A673 (cell line): ENCODE measurements around the gene PRKAG2. TPM values are rescaled to one million over a fixed set of nuclear protein-coding genes. Genes with fewer than 3 reads are reported as not detected.

Experiments used
- BruUV-seq: library from RNA; stranded (reverse); fragments of 400-500 nt; replicated peaks from 2 replicates; lab custom pipeline; 2021; lab: Mats Ljungman, UMichigan
- CTCF ChIA-PET: fragments of 300-600 bp; sonication (Branson Sonifier 250); formaldehyde crosslinking; loops from one replicate; lab custom pipeline; 2022; ENCODE audit warnings: antibody characterized with exemption; lab: Charles Lee
- POLR2A ChIA-PET: fragments of 300-600 bp; sonication (Branson Sonifier 250); formaldehyde crosslinking; loops from one replicate; lab custom pipeline; 2022; ENCODE audit warnings: antibody characterized with exemption; ENCODE audit not compliant: low non-redundant PET; lab: Charles Lee
- DNase-seq: peaks from one replicate; pipeline ENCODE4 v3.0.0-alpha.2; 2015; ENCODE audit warnings: low spot score
- H3K27ac ChIP-seq: fragments of 200-600 bp; sonication (generic); 2 replicates; pipeline ENCODE4 v1.5.1; 2016; ENCODE audit warnings: mixed run types, low read depth, mild to moderate bottlenecking, mixed read lengths, antibody characterized with exemption, low read length; ENCODE audit not compliant: poor library complexity, severe bottlenecking
- H3K27me3 ChIP-seq: fragments of 200-600 bp; sonication (generic); replicated peaks from 2 replicates; pipeline ENCODE4 v1.6.1; 2017; ENCODE audit warnings: mixed run types, low read depth, mild to moderate bottlenecking, mixed read lengths, antibody characterized with exemption, low read length; ENCODE audit not compliant: insufficient read depth, poor library complexity
- H3K36me3 ChIP-seq: fragments of 200-600 bp; sonication (generic); 2 replicates; pipeline ENCODE4 v1.6.1; 2016; ENCODE audit warnings: mixed run types, mild to moderate bottlenecking, mixed read lengths, antibody characterized with exemption, low read length; ENCODE audit not compliant: insufficient read depth, poor library complexity, severe bottlenecking
- H3K4me1 ChIP-seq: fragments of 200-600 bp; sonication (generic); 2 replicates; pipeline ENCODE4 v1.6.1; 2017; ENCODE audit warnings: mixed run types, mild to moderate bottlenecking, mixed read lengths, antibody characterized with exemption, low read length; ENCODE audit not compliant: insufficient read depth, poor library complexity, severe bottlenecking
- H3K4me3 ChIP-seq: fragments of 200-600 bp; sonication (generic); 2 replicates; pipeline ENCODE4 v1.5.1; 2016; ENCODE audit warnings: low read depth, mixed run types, mild to moderate bottlenecking, mixed read lengths, low read length; ENCODE audit not compliant: poor library complexity, severe bottlenecking
- H3K9me3 ChIP-seq: fragments of 200-600 bp; sonication (generic); 2 replicates; pipeline ENCODE4 v1.6.1; 2016; ENCODE audit warnings: mixed run types, low read depth, mild to moderate bottlenecking, mixed read lengths, antibody characterized with exemption, low read length; ENCODE audit not compliant: poor library complexity, severe bottlenecking
- EZH2 ChIP-seq: fragments of 200-600 bp; sonication (generic); IDR thresholded peaks from 2 replicates; pipeline ENCODE4 v1.6.1; 2017; ENCODE audit warnings: borderline replicate concordance, low read depth, mild to moderate bottlenecking, mixed read lengths, antibody characterized with exemption, low read length; ENCODE audit not compliant: poor library complexity, severe bottlenecking
- intact Hi-C: fragments of 100-400 bp; cut with micrococcal nuclease; formaldehyde crosslinking; loops from one replicate; pipeline ENCODE4 v1.10.0; 2022; ENCODE audit not compliant: unreplicated experiment
- total RNA-seq: library from RNA; stranded (reverse); gene quantifications from 2 replicates; pipeline ENCODE4 v1.2.3, GENCODE V29; 2021
- TF ChIP-seq, protein P1 (sequence below): fragments of 300-800, 200-600 bp; sonication (generic); conservative IDR thresholded peaks from 2 replicates; pipeline ENCODE4 v1.5.1; 2017; ENCODE audit warnings: low read depth, mild to moderate bottlenecking, antibody characterized with exemption, low read length, moderate library complexity, mixed read lengths

The PRKAG2 gene
- total RNA-seq, 1 experiment from 2014 or later = 11.6 TPM

DNA sequence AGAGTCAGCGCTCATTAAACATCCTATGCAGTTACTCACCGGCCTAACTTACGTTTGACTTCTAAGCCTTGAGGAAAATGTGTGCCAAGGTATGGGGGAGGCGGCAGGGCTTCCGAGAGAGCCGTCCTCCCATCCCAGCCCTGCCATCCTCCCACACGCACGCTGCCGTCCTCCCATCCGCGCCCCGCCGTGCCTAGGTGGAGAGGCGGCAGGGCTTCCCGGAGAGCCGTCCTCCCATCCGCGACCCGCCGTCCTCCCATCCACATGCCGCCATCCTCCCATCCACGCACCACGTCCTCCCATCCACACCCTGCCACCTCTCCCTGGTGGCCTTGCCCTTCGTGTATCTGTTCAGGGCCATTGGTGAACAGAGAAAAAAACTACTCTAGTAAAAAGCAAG is 162.7 kb downstream of the PRKAG2 start:
- CTCF ChIA-PET = no interaction called here
- Histone ChIP-seq H3K27me3 (no peaks in the 10 kb centered on the region), H3K4me1 (no peaks in the 10 kb centered on the region), H3K4me3 (no peak overlapping the region), H3K27ac (no peak overlapping the region), H3K9me3 (no peaks in the 10 kb centered on the region), H3K36me3 (no peaks in the 10 kb centered on the region)
- no TSS peak for BruUV-seq
- intact Hi-C loops = no loop called here
- TF ChIP-seq, protein P1, sequence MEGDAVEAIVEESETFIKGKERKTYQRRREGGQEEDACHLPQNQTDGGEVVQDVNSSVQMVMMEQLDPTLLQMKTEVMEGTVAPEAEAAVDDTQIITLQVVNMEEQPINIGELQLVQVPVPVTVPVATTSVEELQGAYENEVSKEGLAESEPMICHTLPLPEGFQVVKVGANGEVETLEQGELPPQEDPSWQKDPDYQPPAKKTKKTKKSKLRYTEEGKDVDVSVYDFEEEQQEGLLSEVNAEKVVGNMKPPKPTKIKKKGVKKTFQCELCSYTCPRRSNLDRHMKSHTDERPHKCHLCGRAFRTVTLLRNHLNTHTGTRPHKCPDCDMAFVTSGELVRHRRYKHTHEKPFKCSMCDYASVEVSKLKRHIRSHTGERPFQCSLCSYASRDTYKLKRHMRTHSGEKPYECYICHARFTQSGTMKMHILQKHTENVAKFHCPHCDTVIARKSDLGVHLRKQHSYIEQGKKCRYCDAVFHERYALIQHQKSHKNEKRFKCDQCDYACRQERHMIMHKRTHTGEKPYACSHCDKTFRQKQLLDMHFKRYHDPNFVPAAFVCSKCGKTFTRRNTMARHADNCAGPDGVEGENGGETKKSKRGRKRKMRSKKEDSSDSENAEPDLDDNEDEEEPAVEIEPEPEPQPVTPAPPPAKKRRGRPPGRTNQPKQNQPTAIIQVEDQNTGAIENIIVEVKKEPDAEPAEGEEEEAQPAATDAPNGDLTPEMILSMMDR = no peak
- TF ChIP-seq EZH2 = no peak
- POLR2A ChIA-PET = no interaction called here
- DNase-seq = no peak

DNA sequence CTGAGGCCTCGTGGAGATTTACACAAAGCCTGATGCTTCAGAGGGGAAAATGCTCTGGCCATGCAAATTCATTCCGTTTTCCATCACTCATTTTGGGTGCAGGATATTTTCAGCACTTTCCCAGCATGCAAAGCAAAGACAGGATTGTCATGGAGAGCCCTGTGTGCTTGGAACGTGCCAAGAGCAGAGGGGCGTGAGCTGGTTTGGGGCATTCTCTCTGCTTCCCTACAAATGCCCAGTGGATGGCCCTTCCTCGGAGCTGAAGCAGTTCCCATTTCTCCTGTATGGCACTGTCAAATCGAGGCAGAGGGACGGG is 164.1 kb downstream of the PRKAG2 start:
- H3K4me1 ChIP-seq = no peaks in the 10 kb centered on the region
- no peak for TF ChIP-seq EZH2
- TF ChIP-seq, protein P1 = no peak
- BruUV-seq = no TSS peak
- DNase-seq = no peak
- H3K4me3 ChIP-seq = no peak overlapping the region
- no peak overlapping the region for H3K27ac ChIP-seq
- no peaks in the 10 kb centered on the region for H3K27me3 ChIP-seq
- no peaks in the 10 kb centered on the region for H3K9me3 ChIP-seq
- intact Hi-C loops = no loop called here
- CTCF ChIA-PET = no interaction called here
- POLR2A ChIA-PET = no interaction called here
- H3K36me3 ChIP-seq = no peaks in the 10 kb centered on the region

DNA sequence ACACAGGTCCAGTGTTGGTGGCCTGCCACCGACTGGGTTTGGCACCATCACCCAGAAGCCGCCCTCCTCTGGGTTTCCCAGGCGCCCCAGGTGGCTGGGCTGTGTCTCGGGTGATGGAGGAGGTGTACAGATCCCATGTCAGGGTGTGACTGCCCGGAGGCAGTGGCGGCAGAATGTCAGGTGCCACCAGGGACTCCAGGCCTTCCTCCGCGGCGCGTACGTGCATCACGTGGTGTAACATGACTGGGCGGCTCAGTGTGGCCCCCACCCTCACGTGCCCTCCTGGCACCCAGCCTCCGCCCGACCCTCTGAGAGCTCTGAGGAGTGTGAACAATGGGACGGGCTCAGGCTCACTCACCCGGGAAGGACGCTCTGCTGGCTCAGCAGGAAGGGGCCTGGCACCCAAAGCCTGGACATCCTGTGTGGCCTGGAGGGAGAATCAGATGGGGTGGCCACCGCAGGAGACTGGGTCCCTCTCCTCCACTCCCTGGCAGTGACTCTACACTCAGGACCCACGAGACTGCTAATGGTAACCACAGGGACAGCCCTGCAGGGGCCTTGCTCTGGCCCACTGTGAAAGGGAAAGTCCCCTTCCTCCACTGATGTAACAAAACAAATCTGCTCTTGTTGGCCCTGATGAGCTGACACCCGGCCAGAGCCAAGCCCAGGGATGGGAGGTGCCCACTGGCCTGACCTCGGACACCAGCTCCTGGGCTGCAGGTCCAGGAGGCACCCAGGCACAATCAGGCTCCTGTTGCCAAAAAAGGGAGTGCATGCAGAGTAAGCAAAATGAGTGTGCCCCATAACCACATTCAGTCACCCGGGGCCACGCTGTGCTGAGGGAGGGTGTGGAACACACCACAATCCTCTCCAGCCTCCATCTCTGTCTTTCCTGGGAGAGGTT is 164.8 kb downstream of the PRKAG2 start:
- Histone ChIP-seq H3K4me1 (no peaks in the 10 kb centered on the region), H3K9me3 (no peaks in the 10 kb centered on the region), H3K36me3 (no peaks in the 10 kb centered on the region), H3K4me3 (no peak overlapping the region), H3K27ac (no peak overlapping the region), H3K27me3 (no peaks in the 10 kb centered on the region)
- no TSS peak for BruUV-seq
- no peak for TF ChIP-seq EZH2
- TF ChIP-seq, protein P1 = no peak
- intact Hi-C loops = no loop called here
- DNase-seq = no peak
- ChIA-PET POLR2A (no interaction called here), CTCF (no interaction called here)
